Gastrocnemius medialis (tissue), 4 donors: ENCODE results near the gene KIF18B. TPM values are rescaled to one million over a fixed set of nuclear protein-coding genes. Genes with fewer than 3 reads are reported as not detected.

Experiments used
- ATAC-seq, 2 donors: fragments of 150-250 bp; one replicate each; pipeline ENCODE4 v1.9.1; 2016
- DNase-seq, 2 donors: peaks; one replicate each; pipeline ENCODE4 v3.0.0-alpha.2; 2019
- H3K27ac ChIP-seq, 4 donors: fragments of 200-600 bp; sonication (generic); 1 replicate in 1 of 4; 2 replicates in 3 of 4; pipeline ENCODE4 v1.5.1; 2016 to 2018; ENCODE audit warnings: mild to moderate bottlenecking in 2 of 4, moderate library complexity in 1 of 4
- H3K27me3 ChIP-seq, 3 donors: fragments of 200-600 bp; sonication (generic) in 2 of 3; 1 replicate in 1 of 3; 2 replicates in 2 of 3; pipeline versions ENCODE4 v1.5.1 to v1.6.0; 2016 to 2019; ENCODE audit warnings: mild to moderate bottlenecking in 1 of 3, moderate library complexity in 1 of 3
- H3K36me3 ChIP-seq, 2 donors: fragments of 200-600 bp; sonication (generic) in 1 of 2; one replicate each; pipeline ENCODE4 v1.5.1; 2017 to 2018
- H3K4me1 ChIP-seq, 2 donors: fragments of 200-600 bp; sonication (generic) in 1 of 2; one replicate each; pipeline ENCODE4 v1.5.1; 2016 to 2017; ENCODE audit warnings: mild to moderate bottlenecking in 2 of 2
- H3K4me3 ChIP-seq, 4 donors: fragments of 200-600 bp; sonication (generic) in 3 of 4; 1 replicate in 1 of 4; 2 replicates in 3 of 4; pipeline ENCODE4 v1.5.1; 2016 to 2019; ENCODE audit warnings: mild to moderate bottlenecking in 2 of 4
- H3K9me3 ChIP-seq, 3 donors: fragments of 200-600 bp; sonication (generic) in 2 of 3; 1 replicate in 1 of 3; 2 replicates in 2 of 3; pipeline ENCODE4 v1.5.1; 2016 to 2019
- POLR2A ChIP-seq, 2 donors: fragments of 450-650 bp; IDR thresholded peaks; one replicate each; pipeline ENCODE4 v1.6.1; 2017; ENCODE audit warnings: antibody characterized with exemption in 2 of 2, mild to moderate bottlenecking in 2 of 2, moderate library complexity in 2 of 2
- in situ Hi-C, 4 donors: fragments of 200-750 bp; cut with MboI; loops; one replicate each; pipeline versions ENCODE4 v1.15.0 to v1.8.0; 2017; ENCODE audit warnings: low sequenced_read_pairs in 4 of 4
- intact Hi-C: fragments of 100-400 bp; cut with DNase I; formaldehyde crosslinking; loops from one replicate; pipeline ENCODE4 v1.15.1; 2023; ENCODE audit warnings: low total_unique reads
- total RNA-seq, 4 donors: library from RNA; depleted of rRNA; stranded (reverse); fragments of >200 nt; gene quantifications; one replicate each; pipeline versions ENCODE4 v1.1.0 to v1.2.3, GENCODE V29; 2016
- TF ChIP-seq, protein P1 (sequence below), 5 experiments: fragments of 450-650 bp in 3 of 5; fragments of 200-600 bp in 2 of 5; sonication (generic) in 2 of 5; IDR thresholded peaks in 4 of 5; conservative IDR thresholded peaks in 1 of 5; 1 replicate in 4 of 5; 2 replicates in 1 of 5; pipeline ENCODE4 v1.5.1; 2016 to 2019; ENCODE audit warnings: antibody characterized with exemption in 5 of 5, mild to moderate bottlenecking in 3 of 5, moderate library complexity in 3 of 5

KIF18B gene
- total RNA-seq, 4 donors from 2014 or later, result 0.09 to 1.7 TPM; not detected in 2

GRCh38 chr17:44904001-44904984 is 43.3 kb downstream of the KIF18B start:
- no peaks in the 10 kb centered on the region for H3K36me3 ChIP-seq
- H3K27me3 ChIP-seq, result no peaks in the 10 kb centered on the region
- DNase-seq, result no peak
- intact Hi-C loops (no loop called here), in situ Hi-C loops (loop anchor here in 2 of 4 donors (25.0 kb wide), 2 partner anchors 208 to 233 kb away; partner anchors contain the start of genes ACBD4 (in 1 of the 2), HEXIM1 (in 1 of the 2) and PLCD3 (in 1 of the 2))
- H3K4me1 ChIP-seq, result peaks cover 6% of the 10 kb centered on the region in 2 donors
- TF ChIP-seq, protein P1, sequence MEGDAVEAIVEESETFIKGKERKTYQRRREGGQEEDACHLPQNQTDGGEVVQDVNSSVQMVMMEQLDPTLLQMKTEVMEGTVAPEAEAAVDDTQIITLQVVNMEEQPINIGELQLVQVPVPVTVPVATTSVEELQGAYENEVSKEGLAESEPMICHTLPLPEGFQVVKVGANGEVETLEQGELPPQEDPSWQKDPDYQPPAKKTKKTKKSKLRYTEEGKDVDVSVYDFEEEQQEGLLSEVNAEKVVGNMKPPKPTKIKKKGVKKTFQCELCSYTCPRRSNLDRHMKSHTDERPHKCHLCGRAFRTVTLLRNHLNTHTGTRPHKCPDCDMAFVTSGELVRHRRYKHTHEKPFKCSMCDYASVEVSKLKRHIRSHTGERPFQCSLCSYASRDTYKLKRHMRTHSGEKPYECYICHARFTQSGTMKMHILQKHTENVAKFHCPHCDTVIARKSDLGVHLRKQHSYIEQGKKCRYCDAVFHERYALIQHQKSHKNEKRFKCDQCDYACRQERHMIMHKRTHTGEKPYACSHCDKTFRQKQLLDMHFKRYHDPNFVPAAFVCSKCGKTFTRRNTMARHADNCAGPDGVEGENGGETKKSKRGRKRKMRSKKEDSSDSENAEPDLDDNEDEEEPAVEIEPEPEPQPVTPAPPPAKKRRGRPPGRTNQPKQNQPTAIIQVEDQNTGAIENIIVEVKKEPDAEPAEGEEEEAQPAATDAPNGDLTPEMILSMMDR (IDR thresholded peaks at IDR 0.05 in 4 of 5, conservative IDR thresholded peaks at IDR 0.05 in 1 of 5), result no peak
- no peak for TF ChIP-seq POLR2A (IDR thresholded peaks at IDR 0.05)
- no peaks in the 10 kb centered on the region for H3K9me3 ChIP-seq
- ATAC-seq, result no peak
- H3K27ac ChIP-seq, result no peak overlapping the region
- no peak overlapping the region for H3K4me3 ChIP-seq

DNA sequence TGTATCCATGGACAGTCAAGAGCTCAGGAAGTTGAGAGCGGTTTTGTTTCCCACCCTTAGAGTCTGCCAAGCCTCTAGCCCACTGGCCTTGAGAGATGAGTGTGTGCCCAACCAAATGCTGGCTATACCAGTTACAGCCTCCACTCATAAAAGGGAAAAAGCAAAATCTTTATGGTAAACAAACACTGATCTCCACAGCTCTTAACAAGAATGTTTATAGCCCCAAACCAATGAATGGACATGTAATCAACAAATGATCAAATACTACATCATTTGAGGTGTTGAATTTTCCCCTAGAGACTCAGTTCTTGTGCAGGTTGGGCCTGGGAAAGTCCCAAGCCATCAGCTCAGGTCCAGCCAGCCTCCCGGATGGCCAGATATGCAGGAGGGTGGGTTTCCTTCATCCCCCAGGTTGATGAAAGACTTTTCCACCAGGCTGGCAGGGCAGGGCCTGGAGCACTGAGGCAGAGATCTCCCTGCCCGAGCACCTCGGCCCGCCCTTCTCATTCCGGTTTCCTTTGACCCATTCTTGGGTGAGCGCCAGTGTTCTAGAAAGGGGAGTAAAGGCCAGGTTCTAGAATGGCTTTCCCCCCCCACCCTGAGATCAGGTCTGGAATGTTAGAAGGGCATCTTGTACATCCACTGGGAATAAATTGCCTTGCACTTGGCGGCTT is 44.4 kb downstream of the KIF18B start:
- Histone ChIP-seq H3K27ac (no peak overlapping the region), H3K9me3 (no peaks in the 10 kb centered on the region), H3K4me1 (peaks cover 12 to 13% of the 10 kb centered on the region in 2 donors), H3K4me3 (no peak overlapping the region), H3K36me3 (no peaks in the 10 kb centered on the region), H3K27me3 (no peaks in the 10 kb centered on the region)
- DNase-seq (no peak), ATAC-seq (no peak)
- in situ Hi-C loops (loop anchor here in 2 of 4 donors (25.0 kb wide), 2 partner anchors 209 to 234 kb away; partner anchors contain the start of genes ACBD4 (in 1 of the 2), HEXIM1 (in 1 of the 2) and PLCD3 (in 1 of the 2)), intact Hi-C loops (no loop called here)
- TF ChIP-seq, protein P1 (IDR thresholded peaks at IDR 0.05 in 4 of 5, conservative IDR thresholded peaks at IDR 0.05 in 1 of 5), result no peak
- TF ChIP-seq POLR2A (IDR thresholded peaks at IDR 0.05), result no peak

- ATAC-seq, result no peak
- intact Hi-C loops, result no loop called here
- in situ Hi-C loops, result loop anchor here in 2 of 4 donors (25.0 kb wide), 2 partner anchors 210 to 235 kb away; partner anchors contain the start of genes ACBD4 (in 1 of the 2), HEXIM1 (in 1 of the 2) and PLCD3 (in 1 of the 2)
- Histone ChIP-seq H3K36me3 (no peaks in the 10 kb centered on the region), H3K4me3 (no peak overlapping the region), H3K4me1 (peaks cover 20 to 22% of the 10 kb centered on the region in 2 donors), H3K27me3 (no peaks in the 10 kb centered on the region), H3K27ac (no peak overlapping the region), H3K9me3 (no peaks in the 10 kb centered on the region)
- no peak for TF ChIP-seq POLR2A (IDR thresholded peaks at IDR 0.05)
- TF ChIP-seq, protein P1 (IDR thresholded peaks at IDR 0.05 in 4 of 5, conservative IDR thresholded peaks at IDR 0.05 in 1 of 5), result no peak
- DNase-seq, result no peak
These were observed 45.3 kb downstream of the KIF18B start for GRCh38 chr17:44902135-44902760.

DNA sequence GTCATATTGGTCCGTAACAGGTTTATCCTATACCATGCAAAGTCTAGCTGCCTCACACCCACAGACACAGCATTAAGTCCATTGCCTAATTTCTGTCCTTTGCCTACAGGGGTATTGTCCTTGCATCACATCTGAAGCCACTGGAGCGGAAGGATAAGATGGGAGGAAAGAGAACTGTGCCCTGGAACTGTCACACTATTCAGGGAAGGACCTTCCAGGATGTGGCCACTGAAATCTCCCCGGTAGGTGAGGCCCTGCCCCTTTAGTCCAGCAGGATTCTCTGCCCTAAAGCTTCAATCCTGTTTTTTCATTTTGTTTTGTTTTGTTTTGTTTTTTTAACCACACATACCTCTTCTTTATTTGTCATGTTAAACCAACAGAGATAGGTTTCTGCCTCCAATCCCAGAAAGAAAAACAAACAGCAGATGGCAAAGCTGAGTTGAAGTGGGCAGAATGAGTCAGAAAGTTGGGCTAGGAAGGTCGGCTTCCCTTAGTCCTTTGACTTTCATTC is 46.1 kb downstream of the KIF18B start:
- Histone ChIP-seq H3K27ac (no peak overlapping the region), H3K36me3 (no peaks in the 10 kb centered on the region), H3K9me3 (no peaks in the 10 kb centered on the region), H3K27me3 (no peaks in the 10 kb centered on the region), H3K4me3 (no peak overlapping the region), H3K4me1 (peaks cover 20 to 23% of the 10 kb centered on the region in 2 donors)
- intact Hi-C loops (no loop called here), in situ Hi-C loops (loop anchor here in 2 of 4 donors (25.0 kb wide), 2 partner anchors 211 to 236 kb away; partner anchors contain the start of genes ACBD4 (in 1 of the 2), HEXIM1 (in 1 of the 2) and PLCD3 (in 1 of the 2))
- DNase-seq (no peak), ATAC-seq (no peak)
- TF ChIP-seq, protein P1 (IDR thresholded peaks at IDR 0.05 in 4 of 5, conservative IDR thresholded peaks at IDR 0.05 in 1 of 5), result no peak
